Measurements from ENCODE around the gene KIF18B.

KIF18B gene

DNA sequence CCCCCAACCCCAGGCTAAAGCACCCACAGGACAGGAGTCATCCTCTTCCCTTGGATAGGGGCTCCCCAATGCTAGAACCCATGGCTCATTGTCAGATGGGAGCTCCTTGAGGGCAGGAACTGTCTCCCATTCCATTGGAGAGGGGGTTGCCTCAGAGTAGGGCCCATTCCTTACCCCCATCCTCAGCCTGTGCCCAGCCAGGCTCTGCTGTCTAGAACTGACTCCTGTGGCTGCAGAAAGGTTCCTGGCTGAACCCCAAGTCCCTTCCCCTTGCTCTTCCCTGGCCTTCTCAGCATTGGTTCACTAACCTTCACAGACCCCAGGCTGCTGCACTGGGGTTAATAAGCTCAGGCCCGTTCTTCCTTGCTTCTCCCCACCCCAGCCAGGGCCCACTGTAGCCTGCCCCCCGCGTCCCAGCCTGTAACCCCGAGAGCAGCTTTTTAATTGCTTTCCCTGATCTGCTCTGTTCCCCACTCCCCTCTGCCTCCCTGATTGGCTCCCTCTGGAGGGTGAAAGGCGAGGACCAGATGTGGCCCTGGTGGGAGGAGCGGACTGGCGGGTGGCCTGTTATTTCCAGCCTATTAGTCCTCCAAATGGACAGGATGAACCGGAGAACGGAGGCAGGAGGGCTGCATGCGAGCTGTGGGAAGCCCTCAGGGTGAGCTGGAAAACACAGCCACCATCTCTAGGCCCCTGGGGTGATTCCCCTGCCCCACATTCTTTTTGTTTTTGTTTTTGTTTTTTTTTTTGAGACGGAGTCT, 26.3 kb downstream of the KIF18B start:
- Histone ChIP-seq H3K4me3 (ENCODE audit: low read length) (no peak overlapping the region), H3K27me3 (ENCODE audit: control insufficient read depth, insufficient read depth, low read length) (no peaks in the 10 kb centered on the region), H3K9ac (ENCODE audit: low read length) (no peak overlapping the region), H3K9me3 (ENCODE audit: control insufficient read depth, low read depth, low read length) (no peaks in the 10 kb centered on the region), H3K27ac (ENCODE audit: low read length) (no peak overlapping the region), H3K4me1 (ENCODE audit: control insufficient read depth, low read depth, low read length) (no peaks in the 10 kb centered on the region), H3K36me3 (ENCODE audit: control insufficient read depth, low read depth, low read length) (peaks cover 6% of the 10 kb centered on the region)

DNA sequence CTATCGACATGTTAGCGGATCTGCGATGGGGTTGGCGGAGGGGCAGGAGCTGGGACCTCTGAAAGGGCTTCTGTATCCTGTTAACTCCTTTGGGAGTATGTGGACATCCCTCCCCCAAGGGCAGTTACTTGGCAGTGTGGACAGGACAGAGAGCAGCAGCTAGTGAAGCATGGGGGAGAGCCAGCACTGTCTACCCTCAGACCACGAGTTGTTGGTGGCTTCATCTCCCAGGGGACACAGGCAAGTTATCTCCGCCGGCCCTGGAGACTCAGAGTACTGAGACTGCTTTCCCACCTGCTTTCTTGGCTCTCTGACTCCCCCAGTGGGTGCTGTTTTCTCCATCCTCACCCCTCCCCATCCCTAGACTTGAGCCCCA, 27.0 kb downstream of the KIF18B start:
- no peaks in the 10 kb centered on the region for H3K4me1 ChIP-seq (ENCODE audit: control insufficient read depth, low read depth, low read length)
- H3K36me3 ChIP-seq (ENCODE audit: control insufficient read depth, low read depth, low read length): peaks cover under 1% of the 10 kb centered on the region
- no peak overlapping the region for H3K4me3 ChIP-seq (ENCODE audit: low read length)
- H3K27me3 ChIP-seq (ENCODE audit: control insufficient read depth, insufficient read depth, low read length): no peaks in the 10 kb centered on the region
- H3K9ac ChIP-seq (ENCODE audit: low read length): no peak overlapping the region
- H3K9me3 ChIP-seq (ENCODE audit: control insufficient read depth, low read depth, low read length): no peaks in the 10 kb centered on the region
- H3K27ac ChIP-seq (ENCODE audit: low read length): no peak overlapping the region

DNA sequence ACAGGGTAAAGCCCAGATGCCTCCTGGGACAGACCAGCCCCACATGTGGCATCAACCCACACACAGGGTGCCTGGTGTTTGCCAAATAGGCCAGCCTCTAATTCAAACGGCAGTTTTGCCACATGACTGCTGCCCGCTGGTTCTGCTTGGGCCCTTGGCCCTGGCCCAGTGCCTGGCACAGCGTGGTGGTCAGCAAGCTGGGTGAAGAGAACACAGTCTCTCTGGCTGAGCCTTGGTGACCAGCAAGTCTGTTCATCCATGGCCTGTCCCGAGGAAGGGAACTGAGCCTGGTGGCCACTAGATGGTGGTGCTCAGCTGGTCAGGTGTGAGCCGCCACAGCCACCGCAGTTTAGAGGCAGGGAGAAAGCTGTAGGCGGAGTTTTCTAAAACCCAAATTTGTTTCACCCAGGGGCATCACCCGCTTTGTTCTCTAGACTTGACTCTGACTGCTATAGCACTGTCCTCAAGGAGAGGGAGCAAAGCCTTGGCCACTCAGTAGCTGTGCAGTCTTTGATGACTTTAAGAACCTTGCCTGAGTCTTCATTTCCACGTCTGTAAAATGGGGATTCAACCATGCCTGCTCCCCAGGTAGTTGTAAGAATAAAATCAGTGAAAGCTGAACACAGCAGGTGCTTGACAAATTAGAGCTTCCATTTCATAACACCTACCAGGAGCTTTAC, 27.5 kb downstream of the KIF18B start:
- no peaks in the 10 kb centered on the region for H3K4me1 ChIP-seq (ENCODE audit: control insufficient read depth, low read depth, low read length)
- no peak overlapping the region for H3K9ac ChIP-seq (ENCODE audit: low read length)
- no peaks in the 10 kb centered on the region for H3K9me3 ChIP-seq (ENCODE audit: control insufficient read depth, low read depth, low read length)
- H3K36me3 ChIP-seq (ENCODE audit: control insufficient read depth, low read depth, low read length): no peaks in the 10 kb centered on the region
- H3K4me3 ChIP-seq (ENCODE audit: low read length): no peak overlapping the region
- H3K27ac ChIP-seq (ENCODE audit: low read length): no peak overlapping the region
- no peaks in the 10 kb centered on the region for H3K27me3 ChIP-seq (ENCODE audit: control insufficient read depth, insufficient read depth, low read length)

DNA sequence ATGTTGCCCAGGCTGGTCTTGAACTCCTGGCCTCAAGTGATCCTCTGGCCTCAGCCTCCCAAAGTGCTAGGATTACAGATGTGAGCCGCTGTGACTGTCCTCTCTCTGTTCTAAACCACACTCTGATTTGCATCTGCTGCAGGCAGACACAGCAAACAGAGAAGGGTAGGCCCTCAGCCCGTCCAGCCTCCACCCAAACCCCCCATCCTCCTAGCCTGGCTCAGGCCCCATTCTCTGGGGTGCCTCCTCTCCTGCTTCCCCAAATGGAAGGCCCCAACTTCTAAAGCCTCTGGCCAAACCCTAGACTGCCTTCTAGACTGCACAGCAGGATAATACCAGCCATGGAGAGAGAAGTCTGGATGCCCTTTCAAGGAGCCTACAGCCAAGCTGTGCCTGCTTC, 28.2 kb downstream of the KIF18B start:
- Histone ChIP-seq H3K27me3 (ENCODE audit: control insufficient read depth, insufficient read depth, low read length) (no peaks in the 10 kb centered on the region), H3K4me1 (ENCODE audit: control insufficient read depth, low read depth, low read length) (no peaks in the 10 kb centered on the region), H3K36me3 (ENCODE audit: control insufficient read depth, low read depth, low read length) (no peaks in the 10 kb centered on the region), H3K9ac (ENCODE audit: low read length) (no peak overlapping the region), H3K9me3 (ENCODE audit: control insufficient read depth, low read depth, low read length) (no peaks in the 10 kb centered on the region), H3K4me3 (ENCODE audit: low read length) (no peak overlapping the region), H3K27ac (ENCODE audit: low read length) (no peak overlapping the region)

DNA sequence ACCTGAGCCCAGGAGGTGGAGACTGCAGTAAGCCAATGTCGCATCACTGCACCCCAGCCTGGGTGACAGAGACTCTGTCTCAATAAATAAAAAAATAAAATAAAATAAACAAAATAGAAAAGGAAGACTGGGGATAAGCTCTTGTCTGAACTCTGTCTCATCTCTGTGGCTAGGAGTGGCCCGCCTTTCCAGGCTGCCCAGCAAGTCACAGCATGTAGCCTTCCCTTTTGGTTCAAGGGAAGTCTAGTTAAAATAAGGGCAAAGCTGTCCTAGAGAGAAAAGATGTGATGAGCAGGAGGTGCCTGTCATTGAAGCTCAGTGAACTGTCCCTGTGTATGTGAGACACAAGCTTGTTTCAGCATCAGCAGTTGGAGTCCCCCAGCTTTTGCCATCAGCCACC, 29.6 kb downstream of the KIF18B start:
- H3K4me1 ChIP-seq (ENCODE audit: control insufficient read depth, low read depth, low read length): no peaks in the 10 kb centered on the region
- no peak overlapping the region for H3K9ac ChIP-seq (ENCODE audit: low read length)
- peaks cover 6% of the 10 kb centered on the region for H3K27me3 ChIP-seq (ENCODE audit: control insufficient read depth, insufficient read depth, low read length)

DNA sequence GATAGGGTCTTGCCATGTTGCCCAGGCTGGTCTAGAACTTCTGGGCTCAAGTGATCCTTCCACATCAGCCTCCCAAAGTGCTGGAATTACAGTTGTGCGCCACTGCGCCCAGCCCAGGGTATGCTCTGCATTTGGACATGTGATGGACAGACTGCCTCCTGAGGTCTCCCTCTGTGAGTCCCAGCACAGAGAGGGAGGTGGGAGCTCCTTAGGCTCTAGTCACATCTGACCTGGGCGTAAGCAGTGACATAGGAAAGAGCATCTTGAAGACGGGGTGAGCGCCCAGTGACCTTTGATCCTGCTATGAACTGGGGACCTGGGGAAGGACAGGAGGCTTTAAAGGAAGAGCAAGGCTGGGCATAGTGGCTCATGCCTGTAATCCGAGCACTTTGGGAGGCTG, 30.1 kb downstream of the KIF18B start:
- no peak overlapping the region for H3K4me3 ChIP-seq (ENCODE audit: low read length)
- no peaks in the 10 kb centered on the region for H3K4me1 ChIP-seq (ENCODE audit: control insufficient read depth, low read depth, low read length)
- H3K27ac ChIP-seq (ENCODE audit: low read length): no peak overlapping the region
- H3K9me3 ChIP-seq (ENCODE audit: control insufficient read depth, low read depth, low read length): no peaks in the 10 kb centered on the region
- peaks cover 12% of the 10 kb centered on the region for H3K27me3 ChIP-seq (ENCODE audit: control insufficient read depth, insufficient read depth, low read length)
- H3K9ac ChIP-seq (ENCODE audit: low read length): no peak overlapping the region
- H3K36me3 ChIP-seq (ENCODE audit: control insufficient read depth, low read depth, low read length): no peaks in the 10 kb centered on the region

More for the DNA sequence above, 29.6 kb downstream of the KIF18B start:
- H3K4me3 ChIP-seq (ENCODE audit: low read length): no peak overlapping the region
- H3K9me3 ChIP-seq (ENCODE audit: control insufficient read depth, low read depth, low read length): no peaks in the 10 kb centered on the region
- H3K36me3 ChIP-seq (ENCODE audit: control insufficient read depth, low read depth, low read length): no peaks in the 10 kb centered on the region
- H3K27ac ChIP-seq (ENCODE audit: low read length): no peak overlapping the region

GRCh38 chr17:44916781-44917241, 30.8 kb downstream of the KIF18B start:
- Histone ChIP-seq H3K4me1 (ENCODE audit: control insufficient read depth, low read depth, low read length) (no peaks in the 10 kb centered on the region), H3K4me3 (ENCODE audit: low read length) (no peak overlapping the region), H3K9ac (ENCODE audit: low read length) (no peak overlapping the region), H3K27me3 (ENCODE audit: control insufficient read depth, insufficient read depth, low read length) (peaks cover 18% of the 10 kb centered on the region), H3K9me3 (ENCODE audit: control insufficient read depth, low read depth, low read length) (no peaks in the 10 kb centered on the region), H3K27ac (ENCODE audit: low read length) (no peak overlapping the region), H3K36me3 (ENCODE audit: control insufficient read depth, low read depth, low read length) (no peaks in the 10 kb centered on the region)

DNA sequence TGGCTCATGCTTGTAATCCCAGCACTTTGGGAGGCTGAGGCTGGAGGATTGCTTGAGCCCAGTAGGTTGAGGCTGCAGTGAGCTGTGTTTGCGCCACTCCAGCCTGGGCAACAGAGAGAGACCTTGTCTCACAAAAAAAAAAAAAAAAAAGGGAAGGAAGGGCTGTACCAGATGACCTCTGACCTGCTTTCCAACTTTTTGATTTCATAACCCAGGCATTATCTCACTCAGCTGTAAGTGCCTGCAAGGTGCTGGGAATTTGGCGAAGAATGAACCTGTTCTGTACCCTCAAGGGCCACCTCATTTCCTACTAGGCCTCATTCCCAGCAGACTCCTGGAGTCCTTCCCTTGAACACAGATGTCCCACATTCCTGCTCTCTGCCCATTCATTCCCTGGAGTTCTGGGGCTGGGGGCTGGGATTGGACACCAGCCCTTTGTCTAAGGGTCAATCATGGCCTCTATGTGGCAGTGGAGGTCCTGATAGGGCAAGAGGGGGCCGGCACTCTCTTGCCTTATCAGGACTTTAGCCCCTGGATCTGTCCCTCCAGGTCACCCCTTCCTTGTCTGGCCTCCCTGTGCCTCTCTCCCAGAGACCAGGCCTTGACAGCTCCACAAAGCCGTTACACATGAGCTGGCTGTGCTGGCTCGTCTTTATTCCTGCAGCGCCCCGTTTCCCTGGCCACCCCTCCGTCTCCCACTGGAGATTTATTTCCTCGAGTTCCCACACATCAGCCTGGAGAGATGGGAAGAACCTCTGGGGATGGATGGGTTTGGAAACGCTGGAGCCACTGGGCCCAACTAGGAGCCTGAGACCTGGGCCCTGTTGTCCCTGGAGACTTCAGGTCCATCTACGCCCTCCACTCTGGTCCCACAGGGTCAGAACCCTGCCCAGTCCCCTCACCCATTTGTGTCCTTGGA, 31.5 kb downstream of the KIF18B start:
- Histone ChIP-seq H3K4me1 (ENCODE audit: control insufficient read depth, low read depth, low read length) (no peaks in the 10 kb centered on the region), H3K27me3 (ENCODE audit: control insufficient read depth, insufficient read depth, low read length) (peaks cover 24% of the 10 kb centered on the region), H3K27ac (ENCODE audit: low read length) (no peak overlapping the region), H3K9ac (ENCODE audit: low read length) (no peak overlapping the region), H3K9me3 (ENCODE audit: control insufficient read depth, low read depth, low read length) (no peaks in the 10 kb centered on the region), H3K36me3 (ENCODE audit: control insufficient read depth, low read depth, low read length) (no peaks in the 10 kb centered on the region), H3K4me3 (ENCODE audit: low read length) (no peak overlapping the region)

DNA sequence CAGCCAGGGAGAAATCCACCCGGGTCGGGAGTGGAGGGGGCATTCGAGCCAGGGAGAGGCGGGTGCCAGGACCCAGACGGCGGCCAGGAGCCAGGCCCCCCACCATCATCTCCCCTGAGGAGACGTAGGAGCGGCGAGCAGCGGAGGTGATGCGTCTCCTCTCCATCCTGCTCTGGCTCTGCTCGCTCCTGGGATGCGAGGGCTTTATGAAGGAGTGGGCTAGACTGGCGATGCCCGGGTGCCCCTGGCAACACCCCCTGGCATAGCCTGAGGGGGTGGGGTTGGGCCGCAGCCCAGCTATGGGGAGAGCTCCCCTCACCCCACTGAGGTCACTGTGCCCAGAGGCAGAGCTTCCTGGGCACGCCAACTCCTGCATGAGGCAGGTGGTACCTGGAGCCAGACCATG, 32.2 kb downstream of the KIF18B start, which contains the start of gene GFAP:
GFAP (minus strand) TSS at position 180 of the 406 bp plus-strand sequence; CDS start at position 166, 14 bp downstream.
- Histone ChIP-seq H3K4me3 (ENCODE audit: low read length) (no peak within 1 kb of the TSS), H3K4me1 (ENCODE audit: control insufficient read depth, low read depth, low read length) (no peaks in the 10 kb centered on the region), H3K9me3 (ENCODE audit: control insufficient read depth, low read depth, low read length) (no peaks in the 10 kb centered on the region), H3K9ac (ENCODE audit: low read length) (no peak within 1 kb of the TSS), H3K36me3 (ENCODE audit: control insufficient read depth, low read depth, low read length) (no peaks in the 10 kb centered on the region), H3K27ac (ENCODE audit: low read length) (no peak within 1 kb of the TSS), H3K27me3 (ENCODE audit: control insufficient read depth, insufficient read depth, low read length) (peaks cover 24% of the 10 kb centered on the region)

GRCh38 chr17:44914698-44915271, 32.8 kb downstream of the KIF18B start:
- Histone ChIP-seq H3K9ac (ENCODE audit: low read length) (no peak overlapping the region), H3K27ac (ENCODE audit: low read length) (no peak overlapping the region), H3K4me1 (ENCODE audit: control insufficient read depth, low read depth, low read length) (no peaks in the 10 kb centered on the region), H3K36me3 (ENCODE audit: control insufficient read depth, low read depth, low read length) (no peaks in the 10 kb centered on the region), H3K9me3 (ENCODE audit: control insufficient read depth, low read depth, low read length) (no peaks in the 10 kb centered on the region), H3K27me3 (ENCODE audit: control insufficient read depth, insufficient read depth, low read length) (peaks cover 24% of the 10 kb centered on the region), H3K4me3 (ENCODE audit: low read length) (no peak overlapping the region)

DNA sequence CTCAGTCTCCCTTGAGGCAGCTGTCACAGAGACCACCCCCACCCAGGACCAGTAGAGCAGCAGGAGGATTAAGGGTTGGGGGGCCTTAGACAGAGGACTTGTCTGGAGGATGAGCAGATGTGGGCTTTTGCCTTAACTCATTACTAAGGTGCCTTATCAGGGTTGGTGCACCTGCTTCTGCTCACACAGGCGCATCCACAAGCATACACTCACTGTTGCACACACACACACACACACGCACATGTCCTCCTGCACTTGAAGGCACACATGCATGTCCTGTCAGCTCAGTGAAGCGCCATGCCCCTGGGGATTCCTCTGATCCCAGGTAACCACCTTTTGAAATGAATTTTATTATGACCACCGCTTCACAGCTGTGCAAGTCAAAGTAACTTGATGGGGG, 33.4 kb downstream of the KIF18B start:
- Histone ChIP-seq H3K4me3 (ENCODE audit: low read length) (no peak overlapping the region), H3K9ac (ENCODE audit: low read length) (no peak overlapping the region), H3K36me3 (ENCODE audit: control insufficient read depth, low read depth, low read length) (no peaks in the 10 kb centered on the region), H3K27ac (ENCODE audit: low read length) (no peak overlapping the region), H3K4me1 (ENCODE audit: control insufficient read depth, low read depth, low read length) (no peaks in the 10 kb centered on the region), H3K27me3 (ENCODE audit: control insufficient read depth, insufficient read depth, low read length) (peaks cover 24% of the 10 kb centered on the region), H3K9me3 (ENCODE audit: control insufficient read depth, low read depth, low read length) (no peaks in the 10 kb centered on the region)

All from iPS-18a (cell line).